ENCODE measurements around the gene EIF4H.

The EIF4H gene

DNA sequence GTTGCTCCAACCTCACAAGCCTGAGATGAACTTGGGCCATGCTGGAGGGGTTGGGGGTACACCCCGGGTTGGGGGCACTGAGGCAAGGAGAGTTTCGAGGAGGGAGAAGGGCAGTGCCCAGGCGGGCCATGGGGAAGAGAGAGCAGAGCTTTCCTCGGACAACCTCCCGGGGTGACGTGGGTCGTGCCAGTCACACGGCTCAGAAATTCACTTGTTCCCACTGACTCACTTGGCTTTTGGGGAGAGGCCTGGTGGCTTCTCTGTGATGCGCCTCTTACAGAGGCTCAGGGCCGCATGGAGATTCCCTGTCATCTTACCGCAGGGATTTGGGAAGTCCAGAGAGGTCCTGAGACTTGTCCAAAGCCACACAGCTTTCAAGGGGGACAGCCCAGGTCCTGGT is 38.5 kb downstream of the EIF4H start:
- no peak for TF ChIP-seq SIN3A (IDR thresholded peaks at IDR 0.05; ENCODE audit: borderline replicate concordance, insufficient read depth, low read length)
- TF ChIP-seq, protein P1, sequence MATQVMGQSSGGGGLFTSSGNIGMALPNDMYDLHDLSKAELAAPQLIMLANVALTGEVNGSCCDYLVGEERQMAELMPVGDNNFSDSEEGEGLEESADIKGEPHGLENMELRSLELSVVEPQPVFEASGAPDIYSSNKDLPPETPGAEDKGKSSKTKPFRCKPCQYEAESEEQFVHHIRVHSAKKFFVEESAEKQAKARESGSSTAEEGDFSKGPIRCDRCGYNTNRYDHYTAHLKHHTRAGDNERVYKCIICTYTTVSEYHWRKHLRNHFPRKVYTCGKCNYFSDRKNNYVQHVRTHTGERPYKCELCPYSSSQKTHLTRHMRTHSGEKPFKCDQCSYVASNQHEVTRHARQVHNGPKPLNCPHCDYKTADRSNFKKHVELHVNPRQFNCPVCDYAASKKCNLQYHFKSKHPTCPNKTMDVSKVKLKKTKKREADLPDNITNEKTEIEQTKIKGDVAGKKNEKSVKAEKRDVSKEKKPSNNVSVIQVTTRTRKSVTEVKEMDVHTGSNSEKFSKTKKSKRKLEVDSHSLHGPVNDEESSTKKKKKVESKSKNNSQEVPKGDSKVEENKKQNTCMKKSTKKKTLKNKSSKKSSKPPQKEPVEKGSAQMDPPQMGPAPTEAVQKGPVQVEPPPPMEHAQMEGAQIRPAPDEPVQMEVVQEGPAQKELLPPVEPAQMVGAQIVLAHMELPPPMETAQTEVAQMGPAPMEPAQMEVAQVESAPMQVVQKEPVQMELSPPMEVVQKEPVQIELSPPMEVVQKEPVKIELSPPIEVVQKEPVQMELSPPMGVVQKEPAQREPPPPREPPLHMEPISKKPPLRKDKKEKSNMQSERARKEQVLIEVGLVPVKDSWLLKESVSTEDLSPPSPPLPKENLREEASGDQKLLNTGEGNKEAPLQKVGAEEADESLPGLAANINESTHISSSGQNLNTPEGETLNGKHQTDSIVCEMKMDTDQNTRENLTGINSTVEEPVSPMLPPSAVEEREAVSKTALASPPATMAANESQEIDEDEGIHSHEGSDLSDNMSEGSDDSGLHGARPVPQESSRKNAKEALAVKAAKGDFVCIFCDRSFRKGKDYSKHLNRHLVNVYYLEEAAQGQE (IDR thresholded peaks at IDR 0.05; ENCODE audit: insufficient read depth in 1 of 2, low read depth in 2 of 2, low read length in 2 of 2), result no peak
- TF ChIP-seq POLR2AphosphoS5 (IDR thresholded peaks at IDR 0.05; ENCODE audit: low read depth, low read length), result no peak

DNA sequence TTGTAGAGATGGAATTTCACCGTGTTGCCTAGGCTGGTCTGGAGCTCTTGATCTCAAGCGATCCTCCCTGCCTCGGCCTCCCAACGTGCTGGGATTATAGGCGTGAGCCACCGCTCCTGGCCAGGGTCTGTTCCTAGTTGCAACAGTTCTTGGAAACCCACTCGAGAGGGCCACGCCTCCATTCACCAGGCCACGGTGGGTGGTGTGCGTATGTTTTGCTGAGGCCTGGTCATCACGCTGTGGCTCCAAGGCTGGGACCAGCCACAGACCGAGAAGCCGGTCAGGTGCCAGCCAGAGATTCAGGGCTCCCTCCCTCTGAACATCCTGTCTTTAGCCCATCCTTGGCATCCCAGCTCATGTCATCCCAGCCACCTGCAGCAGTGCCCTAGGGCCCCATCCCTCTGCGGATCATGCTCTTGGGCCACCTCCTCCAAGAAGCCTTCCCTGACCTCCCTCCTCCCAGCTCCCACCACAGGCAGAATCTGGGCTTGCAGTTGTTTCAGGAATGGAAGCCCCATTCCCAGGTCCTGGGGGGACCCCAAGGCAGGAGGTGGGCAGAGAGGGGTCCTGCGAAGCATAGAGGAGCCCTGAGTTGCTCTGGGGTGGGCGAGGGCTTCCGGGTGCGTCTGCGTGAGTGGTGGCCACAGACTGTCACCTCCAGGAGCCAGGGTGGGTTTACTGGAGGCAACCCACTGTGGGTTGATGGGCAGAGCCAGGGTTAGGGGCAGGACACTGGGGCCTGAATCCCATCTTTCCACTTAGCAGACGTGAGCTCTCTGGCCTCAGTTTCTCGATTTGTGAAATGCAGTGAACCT is 40.9 kb downstream of the EIF4H start:
- TF ChIP-seq, protein P1 (IDR thresholded peaks at IDR 0.05; ENCODE audit: insufficient read depth in 1 of 2, low read depth in 2 of 2, low read length in 2 of 2), result no peak
- TF ChIP-seq TAF1 (IDR thresholded peaks at IDR 0.05; ENCODE audit: borderline replicate concordance, insufficient read depth, low read length) (no peak), POLR2AphosphoS5 (IDR thresholded peaks at IDR 0.05; ENCODE audit: low read depth, low read length) (no peak)

DNA sequence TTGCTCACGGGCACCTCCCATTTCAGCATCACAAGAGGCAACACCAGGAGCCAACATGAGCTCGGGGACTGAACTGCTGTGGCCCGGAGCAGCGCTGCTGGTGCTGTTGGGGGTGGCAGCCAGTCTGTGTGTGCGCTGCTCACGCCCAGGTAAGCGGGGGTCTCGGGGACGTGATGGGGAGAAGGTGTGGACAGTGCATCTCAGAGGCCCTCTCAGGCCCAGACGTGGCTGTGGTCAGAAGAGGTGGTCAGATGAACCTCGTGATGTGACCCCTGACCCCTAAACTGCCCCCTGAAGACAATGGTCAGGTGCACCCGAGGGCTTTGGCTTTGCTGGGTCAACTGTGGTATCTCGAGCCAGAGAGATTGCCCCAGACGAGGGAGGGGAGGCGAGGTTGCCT is 41.8 kb downstream of the EIF4H start:
- TF ChIP-seq POLR2AphosphoS5 (IDR thresholded peaks at IDR 0.05; ENCODE audit: low read depth, low read length), result no peak
- TF ChIP-seq, protein P1 (IDR thresholded peaks at IDR 0.05; ENCODE audit: insufficient read depth in 1 of 2, low read depth in 2 of 2, low read length in 2 of 2), result no peak
- no peak for TF ChIP-seq SIN3A (IDR thresholded peaks at IDR 0.05; ENCODE audit: borderline replicate concordance, insufficient read depth, low read length)
- no peak for TF ChIP-seq TAF1 (IDR thresholded peaks at IDR 0.05; ENCODE audit: borderline replicate concordance, insufficient read depth, low read length)
- TF ChIP-seq FOXP2 (optimal IDR thresholded peaks at IDR 0.05; ENCODE audit: borderline replicate concordance, extremely low read depth, extremely low read length, insufficient read depth), result no peak

- TF ChIP-seq POLR2AphosphoS5 (IDR thresholded peaks at IDR 0.05; ENCODE audit: low read depth, low read length) (no peak), SIN3A (IDR thresholded peaks at IDR 0.05; ENCODE audit: borderline replicate concordance, insufficient read depth, low read length) (no peak), FOXP2 (optimal IDR thresholded peaks at IDR 0.05; ENCODE audit: borderline replicate concordance, extremely low read depth, extremely low read length, insufficient read depth) (no peak), TAF1 (IDR thresholded peaks at IDR 0.05; ENCODE audit: borderline replicate concordance, insufficient read depth, low read length) (no peak)
- TF ChIP-seq, protein P1 (IDR thresholded peaks at IDR 0.05; ENCODE audit: insufficient read depth in 1 of 2, low read depth in 2 of 2, low read length in 2 of 2), result no peak
These were observed 42.2 kb downstream of the EIF4H start for GRCh38 chr7:74216361-74216761.

Measured in PFSK-1 (cell line).